Hepatocyte (in vitro differentiated cells): ENCODE measurements around the gene HAND2.

Experiments used
- EZH2phosphoT487 ChIP-seq: fragments of 200-600 bp; sonication (generic); IDR thresholded peaks from one replicate; pipeline ENCODE4 v1.6.1; 2018; ENCODE audit warnings: antibody characterized with exemption, mild to moderate bottlenecking, low read depth, moderate library complexity; ENCODE audit not compliant: unreplicated experiment, severe bottlenecking
- TF ChIP-seq, protein P1 (sequence below): fragments of 200-600 bp; sonication (generic); IDR thresholded peaks from 2 replicates; pipeline ENCODE4 v1.5.1; 2016; ENCODE audit warnings: antibody characterized with exemption, mild to moderate bottlenecking; ENCODE audit not compliant: poor library complexity

DNA sequence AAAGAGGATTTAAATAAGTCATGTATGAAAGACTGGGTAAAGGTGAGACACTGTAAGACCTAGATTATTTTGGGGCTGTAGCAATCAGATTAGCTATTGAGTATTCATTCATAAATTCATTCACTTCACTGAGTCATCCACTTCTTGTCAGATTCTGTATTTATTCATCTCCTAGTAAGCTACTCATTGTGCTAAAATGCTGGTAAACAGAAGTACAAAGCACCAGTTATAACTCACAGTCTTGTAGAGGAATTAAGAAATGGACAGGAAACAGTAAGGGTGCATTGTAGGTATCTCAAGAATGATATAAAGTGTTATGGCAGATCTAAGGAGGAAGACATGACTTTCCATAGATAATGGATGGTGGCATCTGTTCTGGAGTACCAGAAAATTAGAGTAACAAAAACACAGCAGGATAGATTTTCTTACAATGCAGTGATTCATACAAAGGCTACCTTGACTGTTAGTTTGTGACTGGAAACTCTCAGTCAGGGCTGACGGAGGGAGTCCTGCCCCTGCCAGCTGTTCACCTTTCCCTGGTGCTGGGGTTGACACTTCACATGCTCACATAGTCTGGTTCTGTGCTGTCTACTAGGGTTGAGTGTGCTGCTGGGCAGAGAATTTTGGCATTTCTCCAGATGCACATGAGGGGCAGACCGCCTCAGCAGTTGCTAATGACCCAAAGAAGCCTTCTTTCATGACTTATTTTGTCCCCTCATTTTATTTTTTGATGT lies 26.5 kb upstream of the HAND2 start:
- TF ChIP-seq, protein P1, sequence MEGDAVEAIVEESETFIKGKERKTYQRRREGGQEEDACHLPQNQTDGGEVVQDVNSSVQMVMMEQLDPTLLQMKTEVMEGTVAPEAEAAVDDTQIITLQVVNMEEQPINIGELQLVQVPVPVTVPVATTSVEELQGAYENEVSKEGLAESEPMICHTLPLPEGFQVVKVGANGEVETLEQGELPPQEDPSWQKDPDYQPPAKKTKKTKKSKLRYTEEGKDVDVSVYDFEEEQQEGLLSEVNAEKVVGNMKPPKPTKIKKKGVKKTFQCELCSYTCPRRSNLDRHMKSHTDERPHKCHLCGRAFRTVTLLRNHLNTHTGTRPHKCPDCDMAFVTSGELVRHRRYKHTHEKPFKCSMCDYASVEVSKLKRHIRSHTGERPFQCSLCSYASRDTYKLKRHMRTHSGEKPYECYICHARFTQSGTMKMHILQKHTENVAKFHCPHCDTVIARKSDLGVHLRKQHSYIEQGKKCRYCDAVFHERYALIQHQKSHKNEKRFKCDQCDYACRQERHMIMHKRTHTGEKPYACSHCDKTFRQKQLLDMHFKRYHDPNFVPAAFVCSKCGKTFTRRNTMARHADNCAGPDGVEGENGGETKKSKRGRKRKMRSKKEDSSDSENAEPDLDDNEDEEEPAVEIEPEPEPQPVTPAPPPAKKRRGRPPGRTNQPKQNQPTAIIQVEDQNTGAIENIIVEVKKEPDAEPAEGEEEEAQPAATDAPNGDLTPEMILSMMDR = no peak
- TF ChIP-seq EZH2phosphoT487 = no peak
